A673 (cell line): ENCODE measurements around the gene MRPS18A. TPM values are rescaled to one million over a fixed set of nuclear protein-coding genes. Genes with fewer than 3 reads are reported as not detected.

Source experiments
- BruUV-seq: library from RNA; stranded (reverse); fragments of 400-500 nt; replicated peaks from 2 replicates; lab custom pipeline; 2021; lab: Mats Ljungman, UMichigan
- CTCF ChIA-PET: fragments of 300-600 bp; sonication (Branson Sonifier 250); formaldehyde crosslinking; loops from one replicate; lab custom pipeline; 2022; ENCODE audit warnings: antibody characterized with exemption; lab: Charles Lee
- POLR2A ChIA-PET: fragments of 300-600 bp; sonication (Branson Sonifier 250); formaldehyde crosslinking; loops from one replicate; lab custom pipeline; 2022; ENCODE audit warnings: antibody characterized with exemption; ENCODE audit not compliant: low non-redundant PET; lab: Charles Lee
- DNase-seq: peaks from one replicate; pipeline ENCODE4 v3.0.0-alpha.2; 2015; ENCODE audit warnings: low spot score
- H3K27ac ChIP-seq: fragments of 200-600 bp; sonication (generic); 2 replicates; pipeline ENCODE4 v1.5.1; 2016; ENCODE audit warnings: mixed run types, low read depth, mild to moderate bottlenecking, mixed read lengths, antibody characterized with exemption, low read length; ENCODE audit not compliant: poor library complexity, severe bottlenecking
- H3K27me3 ChIP-seq: fragments of 200-600 bp; sonication (generic); replicated peaks from 2 replicates; pipeline ENCODE4 v1.6.1; 2017; ENCODE audit warnings: mixed run types, low read depth, mild to moderate bottlenecking, mixed read lengths, antibody characterized with exemption, low read length; ENCODE audit not compliant: insufficient read depth, poor library complexity
- H3K36me3 ChIP-seq: fragments of 200-600 bp; sonication (generic); 2 replicates; pipeline ENCODE4 v1.6.1; 2016; ENCODE audit warnings: mixed run types, mild to moderate bottlenecking, mixed read lengths, antibody characterized with exemption, low read length; ENCODE audit not compliant: insufficient read depth, poor library complexity, severe bottlenecking
- H3K4me1 ChIP-seq: fragments of 200-600 bp; sonication (generic); 2 replicates; pipeline ENCODE4 v1.6.1; 2017; ENCODE audit warnings: mixed run types, mild to moderate bottlenecking, mixed read lengths, antibody characterized with exemption, low read length; ENCODE audit not compliant: insufficient read depth, poor library complexity, severe bottlenecking
- H3K4me3 ChIP-seq: fragments of 200-600 bp; sonication (generic); 2 replicates; pipeline ENCODE4 v1.5.1; 2016; ENCODE audit warnings: low read depth, mixed run types, mild to moderate bottlenecking, mixed read lengths, low read length; ENCODE audit not compliant: poor library complexity, severe bottlenecking
- H3K9me3 ChIP-seq: fragments of 200-600 bp; sonication (generic); 2 replicates; pipeline ENCODE4 v1.6.1; 2016; ENCODE audit warnings: mixed run types, low read depth, mild to moderate bottlenecking, mixed read lengths, antibody characterized with exemption, low read length; ENCODE audit not compliant: poor library complexity, severe bottlenecking
- CTCF ChIP-seq: fragments of 300-800, 200-600 bp; sonication (generic); conservative IDR thresholded peaks from 2 replicates; pipeline ENCODE4 v1.5.1; 2017; ENCODE audit warnings: low read depth, mild to moderate bottlenecking, antibody characterized with exemption, low read length, moderate library complexity, mixed read lengths
- EZH2 ChIP-seq: fragments of 200-600 bp; sonication (generic); IDR thresholded peaks from 2 replicates; pipeline ENCODE4 v1.6.1; 2017; ENCODE audit warnings: borderline replicate concordance, low read depth, mild to moderate bottlenecking, mixed read lengths, antibody characterized with exemption, low read length; ENCODE audit not compliant: poor library complexity, severe bottlenecking
- intact Hi-C: fragments of 100-400 bp; cut with micrococcal nuclease; formaldehyde crosslinking; loops from one replicate; pipeline ENCODE4 v1.10.0; 2022; ENCODE audit not compliant: unreplicated experiment
- total RNA-seq: library from RNA; stranded (reverse); gene quantifications from 2 replicates; pipeline ENCODE4 v1.2.3, GENCODE V29; 2021

MRPS18A gene
- total RNA-seq, 1 experiment from 2014 or later = 64.6 TPM

GRCh38 chr6:43707269-43707668, 19.7 kb upstream of the MRPS18A start:
- no peak for TF ChIP-seq CTCF
- no peak for TF ChIP-seq EZH2
- no peak overlapping the region for H3K27ac ChIP-seq
- peaks cover 33% of the 10 kb centered on the region for H3K4me1 ChIP-seq
- intact Hi-C loops = no loop called here
- CTCF ChIA-PET = no interaction called here
- no peaks in the 10 kb centered on the region for H3K9me3 ChIP-seq
- POLR2A ChIA-PET = no interaction called here
- H3K4me3 ChIP-seq = no peak overlapping the region
- no peaks in the 10 kb centered on the region for H3K27me3 ChIP-seq
- no peaks in the 10 kb centered on the region for H3K36me3 ChIP-seq
- no TSS peak for BruUV-seq
- no peak for DNase-seq

GRCh38 chr6:43706788-43707187, 19.2 kb upstream of the MRPS18A start:
- no peak for DNase-seq
- peaks cover 36% of the 10 kb centered on the region for H3K4me1 ChIP-seq
- H3K4me3 ChIP-seq = no peak overlapping the region
- TF ChIP-seq CTCF (no peak), EZH2 (no peak)
- ChIA-PET POLR2A (no interaction called here), CTCF (no interaction called here)
- no peak overlapping the region for H3K27ac ChIP-seq
- H3K9me3 ChIP-seq = no peaks in the 10 kb centered on the region
- no peaks in the 10 kb centered on the region for H3K36me3 ChIP-seq
- H3K27me3 ChIP-seq = no peaks in the 10 kb centered on the region
- intact Hi-C loops = no loop called here
- BruUV-seq = no TSS peak

DNA sequence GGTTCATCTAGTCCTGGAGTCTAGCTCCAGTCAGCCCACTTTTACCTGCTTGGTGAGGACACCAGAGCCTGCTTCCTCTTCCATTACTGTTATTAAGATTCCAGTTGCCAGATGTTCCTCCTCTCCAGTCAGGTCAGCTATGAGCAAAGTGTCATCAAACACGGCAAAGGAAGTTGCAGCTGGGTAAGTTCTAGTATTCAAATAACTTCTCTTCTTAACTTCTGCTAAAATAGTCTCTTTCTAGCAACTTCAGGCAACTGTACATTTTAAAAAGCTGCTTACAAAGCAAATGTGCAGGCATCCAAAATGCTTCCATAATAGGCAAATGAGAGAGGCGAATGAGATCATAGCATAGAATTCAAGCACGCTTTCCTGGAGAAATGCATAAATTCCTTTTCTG, 18.4 kb upstream of the MRPS18A start:
- peaks cover 36% of the 10 kb centered on the region for H3K4me1 ChIP-seq
- POLR2A ChIA-PET = no interaction called here

More for the DNA sequence above, 18.4 kb upstream of the MRPS18A start:
- Histone ChIP-seq H3K36me3 (no peaks in the 10 kb centered on the region), H3K27ac (no peak overlapping the region), H3K27me3 (no peaks in the 10 kb centered on the region), H3K9me3 (no peaks in the 10 kb centered on the region), H3K4me3 (no peak overlapping the region)
- BruUV-seq = no TSS peak
- intact Hi-C loops = no loop called here
- no peak for DNase-seq
- TF ChIP-seq CTCF (no peak), EZH2 (no peak)
- CTCF ChIA-PET = no interaction called here
